ENCODE measurements around the gene PROKR1. TPM values are rescaled to one million over a fixed set of nuclear protein-coding genes. Genes with fewer than 3 reads are reported as not detected.
"Not testable (repeated sequence)": the region's sequence is repeated elsewhere in the genome, so short reads cannot be mapped to it uniquely, and the experiment has no call there.

Gene PROKR1
- total RNA-seq, result not detected

DNA sequence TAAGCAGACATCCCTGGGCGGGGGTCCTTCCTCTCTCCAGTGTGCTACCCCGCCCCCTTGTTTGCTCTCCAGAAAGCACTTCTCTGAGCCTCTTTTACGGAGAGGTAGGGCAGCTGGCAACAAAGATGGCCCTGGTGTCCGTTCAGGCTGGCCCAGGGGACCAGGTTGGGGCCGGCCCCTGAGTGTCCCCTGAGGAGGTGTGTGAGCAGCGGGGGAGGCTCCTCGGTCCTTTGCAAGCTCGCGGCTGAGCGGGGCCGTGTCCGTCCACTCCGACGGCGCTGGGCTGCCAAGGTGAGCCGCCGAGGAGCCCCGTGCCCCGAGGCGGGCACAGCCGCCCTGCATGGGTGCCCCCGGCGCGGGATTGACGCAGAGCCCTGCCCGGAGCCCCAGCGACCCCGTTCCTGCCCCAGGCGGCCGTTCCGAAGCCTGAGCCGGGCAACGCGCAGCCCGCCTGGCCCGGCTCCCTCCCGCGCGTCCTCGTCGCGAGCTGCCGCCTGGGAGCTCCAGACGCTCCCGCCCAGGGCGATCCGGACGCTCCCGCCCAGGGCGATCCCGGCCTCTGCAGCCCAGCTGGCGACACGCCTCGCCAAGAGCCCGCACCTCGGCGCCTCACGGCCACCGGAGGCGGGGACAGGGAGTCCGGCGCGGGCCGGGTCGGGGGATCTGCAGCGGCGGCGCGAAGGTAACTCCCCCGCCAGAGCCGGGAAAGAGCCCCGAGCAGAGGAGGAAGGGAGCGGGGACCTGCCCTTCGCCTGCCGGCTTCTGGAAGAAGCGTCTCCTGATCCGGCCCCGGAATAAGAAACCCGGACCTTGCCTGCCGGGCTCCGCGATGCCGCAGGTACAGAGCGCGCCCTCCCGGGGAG is at the start of gene PROKR1:
TSS of gene PROKR1 (plus strand) at position 569 of the 863 bp plus-strand sequence. CDS start 2,243 bp downstream, outside the sequence.
- peak; percentile 25 for DNase-seq (ENCODE audit: low spot score)

GRCh38 chr2:68594041-68594440 is 49.3 kb upstream of the PROKR1 start:
- no peak for DNase-seq (ENCODE audit: low spot score)

DNA sequence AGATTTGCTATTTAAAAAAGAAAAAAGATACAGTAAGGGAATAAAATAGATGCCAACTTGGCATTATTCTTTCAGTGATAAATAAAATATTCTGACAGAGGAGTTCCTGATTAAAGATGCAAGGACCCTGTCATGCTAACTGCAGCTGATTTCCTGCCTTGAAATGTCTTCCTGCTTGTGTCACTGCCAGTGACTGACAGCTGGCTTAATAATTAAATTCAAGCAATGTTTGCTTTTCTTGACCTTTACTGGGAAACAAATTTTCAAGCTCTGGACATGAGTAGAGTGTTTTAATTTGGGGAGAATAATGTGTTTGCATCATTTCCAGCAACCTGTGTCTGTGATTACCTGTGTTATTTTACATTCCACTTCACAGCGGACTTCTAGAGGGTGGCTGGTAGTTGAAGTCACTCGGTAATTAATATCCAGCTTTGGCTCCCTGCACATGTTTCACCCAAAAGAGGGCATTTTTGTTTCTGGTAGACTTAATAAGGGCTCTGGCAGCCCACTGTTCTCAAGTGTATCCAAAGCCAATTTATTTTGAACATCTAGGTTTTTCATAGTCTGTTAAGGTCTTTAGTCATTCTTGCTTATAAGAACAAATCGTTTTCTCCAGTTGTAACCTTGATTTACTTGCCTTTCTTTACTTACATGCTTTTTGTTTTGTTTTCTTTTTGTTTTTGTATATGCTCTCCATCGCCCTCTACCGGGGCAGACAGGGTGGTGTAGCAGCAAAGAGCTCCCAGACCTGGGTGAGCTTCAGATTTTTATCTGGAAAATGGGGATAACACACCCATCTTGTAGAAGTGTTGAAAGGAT is 48.5 kb upstream of the PROKR1 start:
- peak; percentile 16 for DNase-seq (ENCODE audit: low spot score)

- DNase-seq (ENCODE audit: low spot score), result not testable (repeated sequence)
Observed at GRCh38 chr2:68595493-68595785, 47.9 kb upstream of the PROKR1 start.

GRCh38 chr2:68600495-68600894 is 42.9 kb upstream of the PROKR1 start:
- not testable (repeated sequence) for DNase-seq (ENCODE audit: low spot score)

DNA sequence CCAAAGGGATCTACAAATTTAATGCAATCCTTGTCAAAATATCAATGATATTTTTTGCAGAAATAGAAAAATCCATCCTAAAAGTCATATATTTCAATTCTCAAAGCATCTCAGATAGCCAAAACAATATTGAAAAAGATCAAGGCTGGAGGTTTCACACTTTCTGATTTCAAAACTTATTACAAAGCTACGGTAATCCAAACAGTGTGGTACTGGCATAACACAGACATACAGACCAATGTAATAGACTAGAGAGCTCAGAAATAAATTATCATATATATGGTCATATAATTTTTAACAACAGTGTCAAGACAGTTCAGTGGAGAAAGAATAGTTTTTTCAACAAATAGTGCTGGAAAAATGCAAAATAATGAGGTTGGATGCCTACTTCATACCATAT is 40.3 kb upstream of the PROKR1 start:
- no peak for DNase-seq (ENCODE audit: low spot score)

DNA sequence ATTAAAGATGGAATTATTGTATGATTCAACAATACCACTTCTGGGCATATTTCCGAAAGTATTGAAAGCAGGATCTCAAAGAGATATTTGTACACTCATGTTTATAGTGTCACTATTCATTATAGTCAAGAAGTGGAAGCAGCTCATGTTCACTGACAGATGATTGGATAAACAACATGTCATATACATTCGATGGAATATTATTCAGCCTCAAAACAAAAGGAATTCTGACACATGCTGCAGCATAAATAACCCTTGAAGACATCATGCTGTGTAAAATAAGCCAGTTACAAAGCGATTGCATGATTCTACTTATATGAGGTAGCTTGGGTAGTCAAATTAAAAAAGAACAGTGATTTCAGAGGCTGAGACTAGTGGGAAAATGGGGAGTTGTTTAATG is 39.3 kb upstream of the PROKR1 start:
- no peak for DNase-seq (ENCODE audit: low spot score)

- DNase-seq (ENCODE audit: low spot score), result no peak
Observed at GRCh38 chr2:68605939-68606338, 37.4 kb upstream of the PROKR1 start.

DNA sequence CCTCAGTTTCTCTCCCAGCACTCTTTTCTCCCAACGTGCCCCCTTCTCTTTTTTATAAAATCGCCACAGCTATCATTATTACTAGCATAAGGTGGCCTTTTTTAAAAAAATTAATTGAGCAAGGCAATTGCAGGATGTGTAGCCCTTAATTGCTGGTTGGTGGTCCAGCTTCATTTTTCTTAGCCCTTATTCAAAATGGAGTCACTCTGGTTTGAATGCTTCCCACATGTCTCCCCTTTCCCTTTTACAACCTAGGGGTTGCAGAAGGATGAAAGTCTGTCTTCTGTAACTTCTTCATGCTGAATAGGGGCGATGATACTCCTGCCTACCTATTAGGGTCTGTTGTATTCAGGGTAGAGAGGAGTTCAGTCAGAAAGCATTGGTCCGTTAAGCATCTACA is 36.6 kb upstream of the PROKR1 start:
- DNase-seq (ENCODE audit: low spot score), result no peak

DNA sequence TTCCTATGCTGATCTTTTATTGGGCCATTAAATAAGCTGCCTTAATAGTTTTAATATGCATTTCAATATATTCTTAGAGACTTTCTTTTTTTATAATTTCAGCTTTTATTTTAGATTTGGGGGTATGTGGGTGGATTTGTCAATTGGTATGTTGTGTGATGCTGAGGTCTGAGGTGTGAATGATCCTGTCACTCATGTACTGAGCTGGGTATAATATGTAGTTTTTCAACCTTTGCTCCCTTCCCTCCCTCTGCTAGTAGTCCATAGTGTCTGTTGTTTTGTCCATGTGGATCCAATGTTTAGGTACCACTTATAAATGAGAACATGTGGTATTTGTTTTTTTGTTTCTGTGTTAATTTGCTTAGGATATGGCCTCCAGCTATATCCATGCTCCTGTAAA is 35.5 kb upstream of the PROKR1 start:
- no peak for DNase-seq (ENCODE audit: low spot score)

- DNase-seq (ENCODE audit: low spot score), result no peak
Observed at GRCh38 chr2:68612765-68613519, 30.4 kb upstream of the PROKR1 start.

- DNase-seq (ENCODE audit: low spot score), result no peak
Observed at GRCh38 chr2:68620772-68621171, 22.6 kb upstream of the PROKR1 start.

GRCh38 chr2:68623820-68624219 is 19.6 kb upstream of the PROKR1 start:
- DNase-seq (ENCODE audit: low spot score), result no peak

- no peak for DNase-seq (ENCODE audit: low spot score)
Observed at GRCh38 chr2:68627615-68628014, 15.8 kb upstream of the PROKR1 start.

GRCh38 chr2:68632021-68632420 is 11.4 kb upstream of the PROKR1 start:
- no peak for DNase-seq (ENCODE audit: low spot score)

DNA sequence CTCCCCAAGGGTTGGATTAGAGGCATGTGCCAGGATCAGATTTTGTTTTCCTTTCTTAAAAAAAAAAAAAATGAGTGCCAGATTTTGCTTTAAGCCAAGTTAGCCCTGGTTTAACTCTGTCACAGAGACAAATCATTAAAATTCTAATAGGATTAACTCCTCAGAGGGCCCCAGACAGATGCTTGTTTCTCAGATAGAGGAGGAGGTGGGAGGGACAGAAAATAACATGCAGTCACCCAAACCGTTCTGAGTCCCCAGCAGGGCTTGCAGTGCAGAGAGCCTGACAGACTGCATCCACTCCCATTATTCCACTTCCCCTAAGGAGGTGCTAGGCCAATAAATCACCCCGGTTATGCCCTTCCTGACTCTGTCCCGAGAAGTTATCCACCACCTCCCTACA is 6.3 kb upstream of the PROKR1 start:
- DNase-seq (ENCODE audit: low spot score), result no peak

GRCh38 chr2:68643874-68644485 is 601 bp downstream of the PROKR1 start:
- no peak for DNase-seq (ENCODE audit: low spot score)

GRCh38 chr2:68645523-68645922 is 2.1 kb downstream of the PROKR1 start:
- no peak for DNase-seq (ENCODE audit: low spot score)

- no peak for DNase-seq (ENCODE audit: low spot score)
Observed at GRCh38 chr2:68646303-68646702, 2.9 kb downstream of the PROKR1 start.

DNA sequence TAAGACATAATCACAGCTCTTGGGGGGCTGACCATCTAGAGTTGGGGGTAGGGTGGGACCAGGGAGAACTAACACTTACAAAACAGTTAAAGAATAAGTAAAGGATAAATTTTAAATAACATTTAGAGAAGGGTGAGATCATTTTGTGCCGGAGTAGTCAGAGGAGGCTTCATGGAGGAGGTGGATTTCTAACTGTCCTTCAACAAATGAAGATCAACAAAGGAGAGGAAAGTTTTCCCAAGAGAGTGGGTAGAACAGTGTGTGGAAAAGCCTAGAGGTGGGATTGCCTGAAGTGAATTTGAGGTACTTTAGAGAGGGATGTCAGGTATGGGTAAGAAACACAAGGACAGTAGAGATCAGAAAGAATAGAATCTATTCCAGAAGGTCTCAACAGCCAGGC is 7.3 kb downstream of the PROKR1 start:
- no peak for DNase-seq (ENCODE audit: low spot score)

- DNase-seq (ENCODE audit: low spot score), result no peak
Observed at GRCh38 chr2:68653034-68653433, 9.7 kb downstream of the PROKR1 start.

GRCh38 chr2:68653538-68653982 is 10.2 kb downstream of the PROKR1 start:
- DNase-seq (ENCODE audit: low spot score), result no peak

Data from mucosa of gallbladder (tissue), 1 donor.